Measurements from ENCODE around the gene CTNNBL1.
"Not testable (repeated sequence)": the region's sequence is repeated elsewhere in the genome, so short reads cannot be mapped to it uniquely, and the experiment has no call there.

CTNNBL1 gene

GRCh38 chr20:37693635-37694626 lies at the start of gene CTNNBL1:
CTNNBL1 (plus strand) TSS chr20:37694030; CDS start chr20:37694123, 93 bp downstream.
- DNase-seq, result peak; percentile 98

- no peak for DNase-seq
These were observed 49.2 kb upstream of the CTNNBL1 start for GRCh38 chr20:37644605-37645004.

- DNase-seq, result no peak
These were observed 45.9 kb upstream of the CTNNBL1 start for GRCh38 chr20:37647946-37648345.

- DNase-seq, result no peak
These were observed 44.8 kb upstream of the CTNNBL1 start for GRCh38 chr20:37649017-37649416.

GRCh38 chr20:37649676-37650370 lies 44.0 kb upstream of the CTNNBL1 start:
- DNase-seq, result no peak

- no peak for DNase-seq
These were observed 43.2 kb upstream of the CTNNBL1 start for GRCh38 chr20:37650661-37651060.

- no peak for DNase-seq
These were observed 41.9 kb upstream of the CTNNBL1 start for GRCh38 chr20:37651932-37652331.

GRCh38 chr20:37656945-37657344 lies 36.9 kb upstream of the CTNNBL1 start:
- no peak for DNase-seq

- no peak for DNase-seq
These were observed 35.7 kb upstream of the CTNNBL1 start for GRCh38 chr20:37657924-37658804.

- no peak for DNase-seq
These were observed 32.3 kb upstream of the CTNNBL1 start for GRCh38 chr20:37661519-37661918.

GRCh38 chr20:37662308-37662707 lies 31.5 kb upstream of the CTNNBL1 start:
- no peak for DNase-seq

- DNase-seq, result not testable (repeated sequence)
These were observed 29.2 kb upstream of the CTNNBL1 start for GRCh38 chr20:37664595-37664994.

GRCh38 chr20:37668166-37668565 lies 25.7 kb upstream of the CTNNBL1 start:
- no peak for DNase-seq

GRCh38 chr20:37669062-37669772 lies 24.6 kb upstream of the CTNNBL1 start:
- no peak for DNase-seq

GRCh38 chr20:37669773-37670236 lies 24.0 kb upstream of the CTNNBL1 start:
- no peak for DNase-seq

- DNase-seq, result no peak
These were observed 23.5 kb upstream of the CTNNBL1 start for GRCh38 chr20:37670351-37670791.

GRCh38 chr20:37672143-37672542 lies 21.7 kb upstream of the CTNNBL1 start:
- DNase-seq, result no peak

GRCh38 chr20:37673444-37673843 lies 20.4 kb upstream of the CTNNBL1 start:
- DNase-seq, result no peak

GRCh38 chr20:37676440-37676839 lies 17.4 kb upstream of the CTNNBL1 start:
- no peak for DNase-seq

- DNase-seq, result no peak
These were observed 15.6 kb upstream of the CTNNBL1 start for GRCh38 chr20:37677969-37678861.

- DNase-seq, result not testable (repeated sequence)
These were observed 14.1 kb upstream of the CTNNBL1 start for GRCh38 chr20:37679751-37680150.
